Inflammatory macrophage treated with lipopolysaccharide for 4 hours (primary cell): Measurements from ENCODE around the gene TOMM40L.

ENCODE experiments used
- DNase-seq: peaks from one replicate; pipeline ENCODE4 v3.0.0-alpha.2; 2020

The TOMM40L gene

GRCh38 chr1:161225534-161226319, at the start of gene TOMM40L:
Gene TOMM40L, plus strand, starts transcription at chr1:161226060. Its CDS starts 430 bp downstream, at chr1:161226490.
- DNase-seq = peak; percentile 100

GRCh38 chr1:161176468-161177111, 49.3 kb upstream of the TOMM40L start:
- DNase-seq = no peak

GRCh38 chr1:161177112-161177935, 48.5 kb upstream of the TOMM40L start, which contains the start of gene B4GALT3:
Gene B4GALT3, minus strand, starts transcription at chr1:161177507. Its CDS starts 1,447 bp downstream, at chr1:161176060.
- peak; percentile 78 for DNase-seq

DNA sequence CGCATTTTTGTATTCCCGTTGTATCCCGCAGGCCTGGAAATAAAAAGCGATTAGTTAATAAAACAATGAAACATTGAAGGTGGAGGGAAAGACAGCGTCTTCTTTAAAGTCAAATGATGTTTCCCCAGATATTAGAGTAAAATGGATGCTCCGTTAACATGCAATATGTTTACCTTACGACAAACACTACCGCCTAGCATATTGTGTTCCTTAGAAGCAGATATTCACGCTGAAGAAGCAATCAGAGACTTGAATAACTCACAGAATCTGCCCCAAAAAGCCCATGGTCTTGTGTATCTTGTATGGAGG, 48.0 kb upstream of the TOMM40L start:
- DNase-seq = no peak

- DNase-seq = no peak
Observed at GRCh38 chr1:161179698-161180097, 46.2 kb upstream of the TOMM40L start.

DNA sequence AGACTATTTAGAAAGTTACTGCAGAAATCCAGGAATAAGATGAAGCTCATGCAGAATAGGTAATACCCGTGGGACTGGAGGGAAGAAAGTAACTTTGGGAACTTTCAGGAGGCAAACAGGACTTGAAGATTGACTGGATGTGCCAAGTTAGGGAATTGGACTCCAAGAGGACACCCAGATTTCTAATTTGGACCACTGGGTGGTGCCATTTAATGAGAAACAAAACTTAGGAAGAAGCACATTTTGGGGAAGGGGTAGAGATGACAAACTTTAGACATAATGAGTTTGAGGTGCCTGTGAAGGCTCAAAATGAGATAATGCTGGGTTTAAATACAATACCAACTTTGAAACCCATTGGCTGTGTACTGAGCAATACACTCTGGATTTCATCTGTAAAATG, 45.2 kb upstream of the TOMM40L start:
- DNase-seq = peak; percentile 35

GRCh38 chr1:161182214-161182613, 43.6 kb upstream of the TOMM40L start:
- peak; percentile 77 for DNase-seq

DNA sequence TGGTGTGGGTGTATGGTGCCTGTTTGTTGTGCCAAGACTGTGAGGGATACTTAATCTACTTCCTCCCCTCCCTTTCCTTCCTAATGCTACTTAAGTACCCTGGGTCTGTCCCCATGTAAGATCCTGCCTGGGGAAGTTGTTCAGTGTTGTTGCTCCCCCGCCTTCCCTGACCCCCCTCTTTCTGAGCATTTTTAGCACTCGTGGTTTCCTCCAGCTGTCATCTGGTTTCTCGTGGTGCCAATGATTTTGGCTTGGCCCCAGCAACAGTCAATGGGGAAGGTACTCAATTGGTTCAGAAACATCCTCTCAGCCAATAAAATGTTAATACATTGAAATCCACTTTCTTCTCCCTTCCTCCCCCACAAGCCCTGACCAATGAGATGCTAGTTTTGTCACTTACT, 40.6 kb upstream of the TOMM40L start:
- DNase-seq = peak; percentile 85

DNA sequence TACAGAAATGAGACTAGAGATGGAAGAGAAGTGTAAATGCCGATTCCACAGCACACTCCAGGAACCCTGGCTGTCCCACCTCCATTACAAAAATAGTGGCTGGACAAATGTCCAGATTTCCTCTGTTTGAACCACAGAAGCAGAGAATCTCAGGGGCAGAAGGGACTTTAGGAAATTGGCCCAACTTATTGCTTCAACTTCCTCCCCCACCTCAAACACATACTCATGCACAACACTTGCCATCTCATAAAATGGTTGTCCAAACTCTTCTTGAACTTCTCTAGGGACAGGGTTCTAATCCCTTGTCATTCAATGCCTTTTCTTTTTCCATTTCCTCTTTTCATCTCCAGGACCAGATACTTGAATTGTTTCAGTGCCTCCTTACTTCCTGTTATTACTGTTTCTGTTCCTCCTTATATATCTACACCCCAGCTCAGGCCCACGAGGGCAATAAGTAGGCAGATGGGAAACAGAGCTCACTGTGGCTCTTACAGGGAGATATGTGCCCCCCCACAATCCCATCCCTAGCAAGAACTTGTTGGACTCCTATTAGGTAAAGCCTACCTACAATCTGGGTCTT, 40.0 kb upstream of the TOMM40L start:
- DNase-seq = peak; percentile 94

- DNase-seq = no peak
Observed at GRCh38 chr1:161187311-161187710, 38.5 kb upstream of the TOMM40L start.

- no peak for DNase-seq
Observed at GRCh38 chr1:161188381-161188780, 37.5 kb upstream of the TOMM40L start.

- no peak for DNase-seq
Observed at GRCh38 chr1:161189036-161189435, 36.8 kb upstream of the TOMM40L start.

- no peak for DNase-seq
Observed at GRCh38 chr1:161190962-161191521, 34.8 kb upstream of the TOMM40L start.

- DNase-seq = no peak
Observed at GRCh38 chr1:161191971-161192370, 33.9 kb upstream of the TOMM40L start.

GRCh38 chr1:161192476-161193465, 33.1 kb upstream of the TOMM40L start:
- peak; percentile 73 for DNase-seq

DNA sequence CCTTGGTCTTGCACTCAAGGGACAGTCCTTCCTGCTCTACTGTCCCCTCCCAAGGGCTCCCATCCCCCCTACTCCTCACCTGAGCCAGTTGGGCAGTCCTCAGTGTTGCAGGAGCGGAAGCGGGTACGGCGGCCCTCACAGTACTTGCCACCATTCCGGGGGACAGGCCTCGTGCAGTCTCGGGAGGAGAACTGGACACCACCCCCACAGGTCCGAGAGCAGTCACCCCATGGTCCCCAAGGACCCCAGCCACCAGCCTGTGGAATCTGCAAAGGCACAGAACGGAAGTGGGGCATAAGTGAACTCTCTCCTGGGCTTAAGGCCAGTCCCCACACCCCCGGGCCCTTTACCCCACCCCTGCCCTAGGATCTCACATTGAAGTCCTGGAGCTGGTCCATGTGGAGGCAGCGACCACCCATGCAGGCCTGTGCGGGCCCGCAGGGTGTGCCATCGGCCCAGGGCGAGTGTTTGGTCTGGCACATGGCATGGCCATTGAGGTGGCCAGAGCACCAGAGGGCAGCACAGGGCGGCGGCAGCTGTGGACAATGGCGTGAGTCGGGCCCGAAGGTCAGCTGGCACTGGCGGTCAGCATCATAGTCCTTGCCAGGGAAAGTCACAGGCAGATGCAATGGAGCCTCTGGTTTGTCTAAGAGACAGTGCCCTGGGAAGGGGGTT, 32.2 kb upstream of the TOMM40L start:
- DNase-seq = no peak

DNA sequence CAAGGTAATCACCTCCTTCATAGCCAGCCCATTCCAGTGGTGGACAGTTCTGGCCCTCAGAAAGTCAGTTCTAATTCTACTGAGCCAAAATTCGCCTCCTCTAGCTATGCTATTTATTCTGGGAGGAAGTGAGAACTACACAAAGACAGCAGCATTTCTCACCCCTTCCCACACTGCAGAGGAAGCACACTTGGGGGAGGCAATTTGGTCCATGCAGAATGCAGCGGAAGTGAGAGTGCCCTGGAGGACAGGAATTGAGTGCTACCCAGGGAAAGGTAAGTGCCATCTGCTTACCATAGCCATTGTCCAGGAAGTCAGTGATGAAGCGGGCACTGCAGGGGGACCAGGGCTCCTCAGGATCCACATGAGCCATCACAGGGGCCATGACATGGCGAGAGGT, 30.7 kb upstream of the TOMM40L start:
- DNase-seq = peak; percentile 78

- no peak for DNase-seq
Observed at GRCh38 chr1:161196111-161196510, 29.7 kb upstream of the TOMM40L start.

GRCh38 chr1:161196521-161197451, 29.1 kb upstream of the TOMM40L start:
- DNase-seq = no peak
